Measurements from ENCODE around the gene PLEKHM1. TPM values are rescaled to one million over a fixed set of nuclear protein-coding genes. Genes with fewer than 3 reads are reported as not detected.

The PLEKHM1 gene
- total RNA-seq, 1 donor from 2014 or later: 15.9 TPM

DNA sequence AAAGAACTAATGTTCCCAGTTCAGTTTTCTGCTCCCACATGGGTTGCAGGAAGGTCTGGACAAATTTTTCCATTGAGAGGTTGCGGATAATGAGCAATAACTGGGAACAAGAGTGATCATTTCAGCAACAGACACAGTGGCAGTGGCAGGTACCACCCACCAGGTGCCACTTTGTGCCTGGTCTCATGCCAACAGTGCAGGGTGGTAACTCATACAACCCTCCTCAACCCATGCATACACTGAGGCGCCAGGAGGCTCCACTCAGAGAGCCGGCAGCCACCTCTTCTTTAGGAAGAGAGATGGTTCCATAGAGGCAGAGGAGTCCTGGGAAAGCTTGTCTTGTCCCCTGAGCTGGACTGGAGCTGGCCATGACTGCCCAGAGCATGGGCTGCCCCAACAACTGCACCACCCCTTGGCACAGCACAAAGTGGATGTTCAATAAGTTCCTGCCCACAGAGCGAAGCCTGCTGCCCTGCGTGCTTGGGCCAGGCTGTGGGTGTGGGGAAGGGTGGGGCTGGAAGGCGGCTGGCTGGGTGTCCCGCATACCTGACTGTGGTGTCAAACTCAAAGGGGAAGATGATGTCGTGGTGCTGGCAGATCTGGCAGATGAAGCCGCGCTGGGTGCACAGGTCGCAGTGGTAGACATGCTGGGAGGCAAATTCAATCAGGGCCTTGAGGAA, 51.5 kb downstream of the PLEKHM1 start:
- H3K4me3 ChIP-seq (ENCODE audit: low read depth, low read length): no peak overlapping the region
- TF ChIP-seq, protein P1, sequence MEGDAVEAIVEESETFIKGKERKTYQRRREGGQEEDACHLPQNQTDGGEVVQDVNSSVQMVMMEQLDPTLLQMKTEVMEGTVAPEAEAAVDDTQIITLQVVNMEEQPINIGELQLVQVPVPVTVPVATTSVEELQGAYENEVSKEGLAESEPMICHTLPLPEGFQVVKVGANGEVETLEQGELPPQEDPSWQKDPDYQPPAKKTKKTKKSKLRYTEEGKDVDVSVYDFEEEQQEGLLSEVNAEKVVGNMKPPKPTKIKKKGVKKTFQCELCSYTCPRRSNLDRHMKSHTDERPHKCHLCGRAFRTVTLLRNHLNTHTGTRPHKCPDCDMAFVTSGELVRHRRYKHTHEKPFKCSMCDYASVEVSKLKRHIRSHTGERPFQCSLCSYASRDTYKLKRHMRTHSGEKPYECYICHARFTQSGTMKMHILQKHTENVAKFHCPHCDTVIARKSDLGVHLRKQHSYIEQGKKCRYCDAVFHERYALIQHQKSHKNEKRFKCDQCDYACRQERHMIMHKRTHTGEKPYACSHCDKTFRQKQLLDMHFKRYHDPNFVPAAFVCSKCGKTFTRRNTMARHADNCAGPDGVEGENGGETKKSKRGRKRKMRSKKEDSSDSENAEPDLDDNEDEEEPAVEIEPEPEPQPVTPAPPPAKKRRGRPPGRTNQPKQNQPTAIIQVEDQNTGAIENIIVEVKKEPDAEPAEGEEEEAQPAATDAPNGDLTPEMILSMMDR (conservative IDR thresholded peaks at IDR 0.05; ENCODE audit: low read depth, low read length): peak; percentile 4
- no peak for DNase-seq (ENCODE audit: low read depth)

DNA sequence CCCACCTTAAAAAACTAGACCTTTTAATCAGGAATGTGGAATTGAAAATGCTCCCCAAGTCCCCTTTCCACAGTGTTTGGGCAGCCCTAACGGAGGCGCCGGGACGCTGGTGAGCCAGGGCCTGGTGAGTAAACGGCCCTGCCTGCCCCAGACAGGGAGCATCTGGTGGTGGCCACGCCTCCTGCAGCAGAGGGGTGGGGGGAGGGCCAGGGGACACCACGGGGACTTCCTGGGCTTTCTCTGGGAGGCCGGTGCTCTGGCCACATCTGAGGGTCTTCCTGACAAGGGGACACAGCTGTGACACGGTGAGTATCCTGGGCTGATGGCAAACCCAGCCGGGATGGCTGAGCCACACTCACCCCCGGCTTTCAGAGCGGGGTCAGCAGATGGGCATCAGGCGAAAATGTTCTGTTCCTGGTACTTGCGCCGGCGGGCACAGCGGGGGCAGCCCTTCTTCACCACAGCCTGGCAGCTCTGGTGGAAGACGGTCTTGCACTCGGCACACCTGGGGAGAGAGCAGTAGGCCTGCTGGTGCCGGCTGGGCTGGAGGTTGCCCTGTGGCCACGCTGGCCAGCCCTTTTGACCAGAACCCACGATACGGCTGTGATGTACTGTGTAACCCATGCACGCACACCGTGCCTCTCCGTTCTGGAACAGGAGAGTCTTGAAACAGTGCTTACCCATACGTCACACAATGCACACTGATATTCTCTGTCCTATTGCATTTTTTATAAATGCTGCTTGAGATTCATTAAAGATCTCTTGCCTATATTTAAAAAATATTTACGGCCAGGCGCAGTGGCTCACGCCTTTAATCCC, 52.8 kb downstream of the PLEKHM1 start:
- H3K4me3 ChIP-seq (ENCODE audit: low read depth, low read length): no peak overlapping the region
- TF ChIP-seq, protein P1 (conservative IDR thresholded peaks at IDR 0.05; ENCODE audit: low read depth, low read length): no peak

DNA sequence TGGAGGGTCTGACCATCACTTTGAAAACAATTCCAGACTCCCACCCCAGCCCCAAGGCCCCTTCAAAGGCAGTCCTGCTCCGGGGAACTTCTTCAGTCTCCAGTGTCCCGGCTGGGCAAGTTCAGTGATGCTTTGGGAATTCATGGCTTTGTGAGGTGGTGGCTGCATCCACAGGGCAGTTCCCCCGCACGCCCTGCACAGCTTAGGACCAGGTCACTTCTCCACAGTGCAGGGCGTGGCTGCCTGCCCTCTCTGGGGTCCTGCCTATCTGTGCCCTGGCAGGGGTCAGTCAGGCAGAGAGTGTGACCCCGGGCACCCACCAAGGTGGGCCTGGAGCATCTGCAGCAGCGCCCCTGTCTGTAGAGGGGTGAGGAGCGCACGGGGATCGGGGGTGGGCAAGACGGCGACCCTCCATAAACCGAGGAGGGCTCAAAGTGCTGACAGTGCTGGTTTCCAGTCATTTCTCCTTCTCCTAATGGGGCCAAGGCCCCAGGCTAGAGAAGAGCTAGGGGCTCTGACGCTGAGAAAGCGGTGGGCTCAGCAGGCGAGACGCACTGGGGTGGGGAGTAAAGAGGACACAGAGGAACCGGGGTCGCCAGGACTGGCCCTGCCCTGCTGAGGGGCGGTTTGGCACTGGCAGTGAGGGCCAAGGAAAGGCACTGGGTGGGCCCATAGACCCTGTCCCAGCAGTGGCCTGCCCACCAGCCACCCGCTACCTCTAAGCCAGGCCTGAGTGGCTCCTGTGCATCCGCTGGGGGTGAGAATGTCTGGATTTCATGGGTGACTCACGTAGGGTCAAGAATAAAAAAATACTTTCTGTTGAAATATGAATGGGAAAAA, 53.7 kb downstream of the PLEKHM1 start:
- no peak overlapping the region for H3K4me3 ChIP-seq (ENCODE audit: low read depth, low read length)
- TF ChIP-seq, protein P1 (conservative IDR thresholded peaks at IDR 0.05; ENCODE audit: low read depth, low read length): no peak
- DNase-seq (ENCODE audit: low read depth): no peak

More for the DNA sequence above, 52.8 kb downstream of the PLEKHM1 start:
- no peak for DNase-seq (ENCODE audit: low read depth)

DNA sequence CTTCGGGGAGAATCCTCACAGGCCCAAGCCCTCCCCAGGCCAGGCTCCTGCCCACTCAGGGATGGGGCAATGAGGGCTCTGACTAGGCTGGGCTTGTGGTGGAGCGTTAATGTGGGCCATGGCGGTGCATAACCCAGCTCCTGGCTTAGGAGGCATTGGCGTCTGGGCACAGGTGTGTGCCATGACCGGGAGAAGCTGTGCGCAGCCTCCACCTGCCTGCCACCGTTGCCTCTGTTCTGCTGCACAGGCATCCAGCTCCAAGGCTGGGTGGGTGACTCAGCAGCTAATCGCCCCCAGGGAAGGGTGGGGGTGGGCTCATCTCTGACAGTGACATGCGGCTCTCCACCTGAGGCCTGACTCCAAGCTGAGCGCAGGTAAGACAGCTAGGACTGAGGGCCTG, 54.4 kb downstream of the PLEKHM1 start:
- H3K4me3 ChIP-seq (ENCODE audit: low read depth, low read length): no peak overlapping the region
- no peak for DNase-seq (ENCODE audit: low read depth)
- TF ChIP-seq, protein P1 (conservative IDR thresholded peaks at IDR 0.05; ENCODE audit: low read depth, low read length): no peak

DNA sequence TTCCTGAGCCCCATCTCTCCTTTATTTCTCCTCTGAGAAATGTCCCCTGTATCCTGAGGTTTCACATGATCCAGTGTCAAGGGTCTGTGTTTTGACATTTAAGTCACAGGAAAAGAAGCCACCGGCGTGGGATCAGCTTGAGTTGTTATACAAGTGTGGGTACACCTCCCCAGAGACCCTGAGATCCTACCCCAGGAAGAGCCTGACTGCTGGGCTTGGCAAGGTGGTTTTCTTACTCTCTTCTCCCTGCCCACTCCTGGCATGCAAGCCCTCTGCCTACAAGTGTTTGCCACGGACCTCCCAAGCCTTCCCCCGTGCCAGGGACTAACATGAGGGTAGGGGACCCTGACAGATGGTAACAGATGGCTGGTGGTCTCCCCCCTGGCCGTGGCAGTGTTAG, 55.0 kb downstream of the PLEKHM1 start:
- DNase-seq (ENCODE audit: low read depth): no peak
- H3K4me3 ChIP-seq (ENCODE audit: low read depth, low read length): no peak overlapping the region
- TF ChIP-seq, protein P1 (conservative IDR thresholded peaks at IDR 0.05; ENCODE audit: low read depth, low read length): no peak

DNA sequence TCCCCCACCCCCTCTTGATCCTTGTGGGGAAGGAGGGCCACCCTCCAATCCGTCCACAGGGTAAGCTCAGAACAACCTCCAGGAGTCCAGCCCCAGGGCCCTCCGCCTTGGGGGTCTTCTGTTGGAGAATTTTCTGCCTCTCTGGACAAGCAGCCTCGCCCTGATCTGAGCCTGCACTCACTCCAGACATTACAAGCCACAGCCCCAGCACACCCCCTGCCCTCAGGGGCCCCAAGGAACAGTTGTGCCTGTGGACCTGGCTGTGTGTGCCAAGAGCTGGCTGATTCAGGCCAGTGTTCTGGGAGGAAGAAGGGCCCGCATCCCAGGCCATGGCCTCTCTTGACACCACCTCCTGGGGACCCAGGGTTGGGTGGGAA, 57.4 kb downstream of the PLEKHM1 start:
- TF ChIP-seq, protein P1 (conservative IDR thresholded peaks at IDR 0.05; ENCODE audit: low read depth, low read length): no peak
- H3K4me3 ChIP-seq (ENCODE audit: low read depth, low read length): peak overlapping the region; percentile 75
- no peak for DNase-seq (ENCODE audit: low read depth)

Measured in epithelial cell of proximal tubule (primary cell).